ENCODE measurements around the gene ENOPH1. TPM values are rescaled to one million over a fixed set of nuclear protein-coding genes. Genes with fewer than 3 reads are reported as not detected.

ENOPH1 gene
- total RNA-seq, 1 donor, result 22.9 TPM

DNA sequence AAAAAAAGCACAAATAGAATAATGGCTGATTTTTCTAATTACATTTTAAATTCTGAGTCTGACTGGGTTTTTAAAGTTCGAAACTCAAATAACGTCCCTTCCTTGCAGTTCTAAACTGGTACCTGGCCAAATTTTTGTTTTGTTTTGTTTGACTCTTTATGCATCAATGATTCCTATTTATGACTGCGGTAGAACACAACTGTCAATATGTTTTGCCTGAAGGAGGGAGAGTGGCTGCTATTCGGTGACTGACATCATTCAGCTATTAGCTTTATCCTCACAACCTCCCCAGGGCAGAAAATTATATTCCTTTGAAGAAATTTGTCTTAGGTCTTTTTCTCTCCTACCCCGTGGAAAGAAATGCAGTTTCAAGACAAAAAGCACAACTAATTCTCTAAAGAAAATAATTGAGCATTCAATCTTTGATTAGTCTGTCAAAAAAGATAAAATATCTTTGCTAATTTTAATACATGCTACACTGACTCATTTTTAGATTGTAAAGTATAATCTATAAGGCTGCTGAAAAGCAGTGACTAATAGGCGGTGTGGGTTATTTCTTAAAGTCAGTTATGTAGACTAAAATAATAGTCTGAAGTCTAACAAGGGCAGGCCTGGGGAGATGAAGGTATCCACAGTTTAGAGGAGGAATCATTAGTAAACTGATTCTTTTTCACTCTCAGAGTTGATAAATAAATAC lies 69.5 kb downstream of the ENOPH1 start:
- no peaks in the 10 kb centered on the region for H3K4me1 ChIP-seq (ENCODE audit: insufficient read depth, low read length)
- no peaks in the 10 kb centered on the region for H3K27me3 ChIP-seq (ENCODE audit: insufficient read depth, low read length)
- no peaks in the 10 kb centered on the region for H3K9me3 ChIP-seq (ENCODE audit: low read depth, low read length)
- H3K4me3 ChIP-seq (ENCODE audit: low read length), result no peak overlapping the region

DNA sequence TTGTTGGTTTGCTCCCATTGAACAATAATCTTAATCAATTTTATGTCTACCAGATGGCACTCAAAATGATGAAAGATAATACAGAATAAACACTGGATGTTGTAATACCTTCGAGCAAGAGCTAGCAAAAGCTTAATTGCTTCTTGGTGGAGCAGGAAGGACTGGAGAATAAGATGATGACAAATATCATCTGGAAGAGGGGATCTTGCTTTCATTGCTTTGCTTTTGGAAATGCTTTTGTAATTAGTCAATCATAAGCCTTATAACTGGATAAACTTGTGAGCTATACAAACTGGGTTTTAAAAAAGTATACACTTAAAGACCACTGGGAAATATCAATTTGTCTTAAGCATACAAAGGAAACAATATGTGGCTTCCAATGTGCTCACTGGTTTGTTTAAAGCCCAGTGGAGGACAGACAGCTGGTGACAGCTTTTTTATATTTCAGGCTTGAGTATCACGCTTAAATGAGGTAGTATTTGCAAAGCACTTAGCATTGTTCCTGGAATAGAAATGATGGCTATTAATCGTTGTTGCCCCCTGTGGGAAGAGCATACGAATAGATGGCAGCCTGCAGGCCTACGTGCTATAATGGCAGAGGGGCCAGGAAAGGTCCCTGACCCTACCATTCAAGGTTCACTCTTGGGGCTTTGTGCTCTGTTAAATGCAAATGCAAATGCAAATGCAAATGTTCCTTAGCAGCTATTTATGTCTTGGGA lies 70.2 kb downstream of the ENOPH1 start:
- no peak overlapping the region for H3K4me3 ChIP-seq (ENCODE audit: low read length)
- H3K4me1 ChIP-seq (ENCODE audit: insufficient read depth, low read length), result no peaks in the 10 kb centered on the region
- no peaks in the 10 kb centered on the region for H3K9me3 ChIP-seq (ENCODE audit: low read depth, low read length)
- H3K27me3 ChIP-seq (ENCODE audit: insufficient read depth, low read length), result no peaks in the 10 kb centered on the region

DNA sequence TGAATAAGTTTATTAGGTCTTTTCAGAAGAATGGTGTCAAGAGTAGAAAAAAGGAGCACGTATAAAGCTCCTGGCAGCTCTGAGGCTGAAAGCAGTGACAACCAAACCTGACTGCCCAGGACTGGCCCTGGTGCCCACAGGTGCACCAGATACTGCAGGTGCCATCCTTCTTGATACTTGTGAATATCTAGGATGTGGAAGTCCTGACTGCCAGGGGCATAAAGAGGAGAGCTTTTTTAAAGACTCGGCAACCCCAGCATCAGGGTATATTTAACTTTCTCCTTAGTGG lies 70.7 kb downstream of the ENOPH1 start:
- Histone ChIP-seq H3K4me3 (ENCODE audit: low read length) (no peak overlapping the region), H3K27me3 (ENCODE audit: insufficient read depth, low read length) (no peaks in the 10 kb centered on the region), H3K9me3 (ENCODE audit: low read depth, low read length) (no peaks in the 10 kb centered on the region), H3K4me1 (ENCODE audit: insufficient read depth, low read length) (no peaks in the 10 kb centered on the region)

DNA sequence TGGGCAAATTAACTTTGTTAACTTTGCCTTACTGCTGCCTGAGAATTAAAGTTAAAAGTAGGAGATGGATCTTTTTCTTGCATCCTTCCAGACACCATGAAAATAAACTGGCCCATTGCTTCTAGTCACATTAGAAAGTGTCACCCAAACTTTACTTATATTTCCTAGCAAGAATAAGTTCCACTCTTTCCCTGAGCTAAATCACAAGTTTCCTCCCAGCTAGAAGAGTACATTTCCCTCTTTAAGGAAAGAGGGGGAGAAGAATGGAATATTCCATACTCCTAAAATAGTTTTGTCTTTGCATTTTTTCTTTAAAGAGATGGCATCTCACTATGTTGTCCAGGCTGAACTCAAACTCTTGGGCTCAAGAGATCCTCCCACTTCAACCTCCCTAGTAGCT lies 77.6 kb downstream of the ENOPH1 start:
- no peaks in the 10 kb centered on the region for H3K9me3 ChIP-seq (ENCODE audit: low read depth, low read length)
- H3K27me3 ChIP-seq (ENCODE audit: insufficient read depth, low read length), result no peaks in the 10 kb centered on the region
- H3K4me1 ChIP-seq (ENCODE audit: insufficient read depth, low read length), result no peaks in the 10 kb centered on the region
- H3K4me3 ChIP-seq (ENCODE audit: low read length), result no peak overlapping the region

DNA sequence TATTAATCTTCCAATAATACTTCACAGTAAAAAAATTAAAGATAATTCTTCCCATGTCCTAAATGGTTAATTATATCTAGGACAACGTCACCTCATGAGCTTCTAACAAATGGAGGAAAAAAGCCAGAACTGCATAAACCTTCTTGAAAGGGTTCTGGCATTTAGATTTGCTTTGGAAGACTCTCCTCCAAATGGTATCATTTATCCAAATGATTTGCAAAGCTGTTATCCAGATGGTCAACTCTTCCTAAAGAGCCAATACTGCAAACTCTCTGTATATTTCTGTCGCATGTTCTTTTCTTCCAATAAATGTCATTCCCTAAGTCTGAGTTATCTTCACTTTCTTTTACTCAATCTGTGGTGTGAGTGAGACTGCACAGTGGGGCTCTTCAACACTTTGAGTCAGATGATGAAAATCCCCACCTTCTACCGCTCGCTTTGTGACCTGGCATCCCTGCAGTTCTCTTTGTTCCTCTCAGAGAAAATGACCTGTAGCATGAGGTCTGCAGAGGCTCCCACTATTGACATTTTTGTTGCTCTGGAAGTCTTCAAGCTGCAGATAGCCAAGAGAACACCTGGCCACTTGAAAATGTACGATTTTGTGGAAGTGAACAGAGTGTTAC lies 78.5 kb downstream of the ENOPH1 start:
- H3K9me3 ChIP-seq (ENCODE audit: low read depth, low read length), result no peaks in the 10 kb centered on the region
- no peak overlapping the region for H3K4me3 ChIP-seq (ENCODE audit: low read length)
- H3K4me1 ChIP-seq (ENCODE audit: insufficient read depth, low read length), result no peaks in the 10 kb centered on the region
- H3K27me3 ChIP-seq (ENCODE audit: insufficient read depth, low read length), result no peaks in the 10 kb centered on the region

DNA sequence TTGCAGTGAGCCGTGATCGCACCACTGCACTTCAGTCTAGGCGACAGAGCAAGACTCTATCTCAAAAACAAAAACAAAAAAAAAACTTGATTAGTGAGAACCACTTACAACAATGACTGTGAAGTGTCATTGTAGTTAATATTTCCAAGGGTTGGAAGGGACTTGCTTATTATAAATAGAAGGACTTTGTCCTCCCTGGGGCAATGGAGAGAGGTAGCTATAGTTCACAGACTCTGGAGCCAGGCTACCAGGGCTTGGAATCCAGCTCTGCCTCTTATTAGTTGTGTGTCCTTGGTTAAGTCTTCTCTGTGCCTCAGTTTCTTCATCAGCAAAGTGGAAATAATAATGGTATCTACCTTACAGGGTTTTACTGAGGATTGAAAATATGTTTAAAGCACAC lies 79.8 kb downstream of the ENOPH1 start:
- Histone ChIP-seq H3K4me1 (ENCODE audit: insufficient read depth, low read length) (no peaks in the 10 kb centered on the region), H3K9me3 (ENCODE audit: low read depth, low read length) (no peaks in the 10 kb centered on the region), H3K4me3 (ENCODE audit: low read length) (no peak overlapping the region), H3K27me3 (ENCODE audit: insufficient read depth, low read length) (no peaks in the 10 kb centered on the region)

Other genes with a start within 250 kb of the ENOPH1 start
- 86.4 TPM for gene HNRNPD, start 56.6 kb upstream of the ENOPH1 start, total RNA-seq
- gene HNRNPDL, start 128 bp upstream of the ENOPH1 start, total RNA-seq, result 425 TPM
- 0.21 TPM for gene TMEM150C, start 131.4 kb downstream of the ENOPH1 start, total RNA-seq